Parathyroid adenoma (tissue), 2 donors: Measurements from ENCODE around the gene NHS.

Source experiments
- H2AFZ ChIP-seq: fragments of 300-600 bp; sonication (generic); one replicate; pipeline ENCODE4 v1.7.0; 2017; ENCODE audit warnings: antibody characterized with exemption, mild to moderate bottlenecking
- H3K27ac ChIP-seq: fragments of 300-600 bp; sonication (generic); one replicate; pipeline ENCODE4 v1.7.0; 2017
- H3K27me3 ChIP-seq: fragments of 300-600 bp; sonication (generic); one replicate; pipeline ENCODE4 v1.7.0; 2017; ENCODE audit warnings: low read length; ENCODE audit not compliant: control insufficient read depth, insufficient read depth
- H3K36me3 ChIP-seq: fragments of 300-600 bp; sonication (generic); one replicate; pipeline ENCODE4 v1.7.0; 2017; ENCODE audit warnings: low read length; ENCODE audit not compliant: control insufficient read depth, insufficient read depth
- H3K4me1 ChIP-seq: fragments of 300-600 bp; sonication (generic); one replicate; pipeline ENCODE4 v1.7.0; 2017; ENCODE audit warnings: control low read depth
- H3K4me2 ChIP-seq: fragments of 300-600 bp; sonication (generic); one replicate; pipeline ENCODE4 v1.7.0; 2017; ENCODE audit warnings: low read length
- H3K4me3 ChIP-seq: fragments of 300-600 bp; sonication (generic); one replicate; pipeline ENCODE4 v1.7.0; 2017; ENCODE audit warnings: low read depth, low read length
- H3K79me2 ChIP-seq: fragments of 300-600 bp; sonication (generic); one replicate; pipeline ENCODE4 v1.7.0; 2017; ENCODE audit warnings: control low read depth
- H3K9ac ChIP-seq: fragments of 300-600 bp; sonication (generic); one replicate; pipeline ENCODE4 v1.7.0; 2017; ENCODE audit warnings: mild to moderate bottlenecking
- H3K9me3 ChIP-seq: fragments of 300-600 bp; sonication (generic); one replicate; pipeline ENCODE4 v1.7.0; 2017; ENCODE audit warnings: low read length; ENCODE audit not compliant: control insufficient read depth
- CTCF ChIP-seq: fragments of 300-600 bp; sonication (generic); IDR thresholded peaks from one replicate; pipeline ENCODE4 v1.7.0; 2017; ENCODE audit warnings: antibody characterized with exemption, mild to moderate bottlenecking
- donor health status: primary hyperparathyroidism.

NHS gene

GRCh38 chrX:17587366-17587765, 212.4 kb downstream of the NHS start:
- H2AFZ ChIP-seq = no peak overlapping the region
- H3K27ac ChIP-seq = no peak overlapping the region
- no peaks in the 10 kb centered on the region for H3K4me1 ChIP-seq
- TF ChIP-seq CTCF = no peak
- no peaks in the 10 kb centered on the region for H3K79me2 ChIP-seq
- no peaks in the 10 kb centered on the region for H3K9me3 ChIP-seq
- H3K4me3 ChIP-seq = no peak overlapping the region
- H3K27me3 ChIP-seq = no peaks in the 10 kb centered on the region
- no peaks in the 10 kb centered on the region for H3K36me3 ChIP-seq
- no peak overlapping the region for H3K4me2 ChIP-seq
- no peak overlapping the region for H3K9ac ChIP-seq

DNA sequence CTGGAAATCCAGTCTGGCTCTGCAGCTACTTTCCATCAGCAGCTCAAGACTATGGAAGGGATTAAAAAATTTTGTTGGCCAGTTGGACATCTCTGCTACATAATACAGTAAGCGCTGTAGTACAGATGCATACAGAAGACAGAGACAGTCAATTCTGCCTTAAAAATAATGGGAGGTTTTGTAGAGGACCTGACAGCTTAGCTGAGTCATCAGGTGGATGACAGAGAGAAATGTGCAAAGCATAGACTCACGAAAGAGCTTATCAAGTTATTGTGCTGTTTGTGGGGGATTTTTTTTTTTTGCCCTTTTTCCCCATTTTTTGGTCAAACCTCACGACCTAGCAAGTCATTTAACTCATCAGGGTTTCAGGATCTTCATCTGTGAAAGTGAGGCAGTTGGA, 213.3 kb downstream of the NHS start:
- H3K4me2 ChIP-seq = no peak overlapping the region

GRCh38 chrX:17590892-17591740, 216.1 kb downstream of the NHS start:
- TF ChIP-seq CTCF = peak; percentile 63
- Histone ChIP-seq H3K9me3 (no peaks in the 10 kb centered on the region), H3K4me1 (no peaks in the 10 kb centered on the region), H3K27me3 (no peaks in the 10 kb centered on the region), H3K4me2 (no peak overlapping the region), H3K4me3 (no peak overlapping the region), H3K79me2 (no peaks in the 10 kb centered on the region), H2AFZ (no peak overlapping the region), H3K27ac (no peak overlapping the region), H3K36me3 (no peaks in the 10 kb centered on the region), H3K9ac (no peak overlapping the region)

More for the DNA sequence above, 213.3 kb downstream of the NHS start:
- no peak overlapping the region for H3K9ac ChIP-seq
- H3K36me3 ChIP-seq = no peaks in the 10 kb centered on the region
- no peak overlapping the region for H3K4me3 ChIP-seq
- no peak overlapping the region for H3K27ac ChIP-seq
- no peak for TF ChIP-seq CTCF
- no peaks in the 10 kb centered on the region for H3K4me1 ChIP-seq
- H3K9me3 ChIP-seq = no peaks in the 10 kb centered on the region
- no peaks in the 10 kb centered on the region for H3K27me3 ChIP-seq
- no peak overlapping the region for H2AFZ ChIP-seq
- H3K79me2 ChIP-seq = no peaks in the 10 kb centered on the region

GRCh38 chrX:17591741-17592110, 216.7 kb downstream of the NHS start:
- Histone ChIP-seq H3K36me3 (no peaks in the 10 kb centered on the region), H3K9ac (no peak overlapping the region), H3K27me3 (no peaks in the 10 kb centered on the region), H2AFZ (no peak overlapping the region), H3K79me2 (no peaks in the 10 kb centered on the region), H3K27ac (no peak overlapping the region), H3K9me3 (no peaks in the 10 kb centered on the region), H3K4me2 (no peak overlapping the region), H3K4me3 (no peak overlapping the region), H3K4me1 (no peaks in the 10 kb centered on the region)
- no peak for TF ChIP-seq CTCF

- H3K36me3 ChIP-seq = no peaks in the 10 kb centered on the region
- no peaks in the 10 kb centered on the region for H3K27me3 ChIP-seq
- H3K79me2 ChIP-seq = no peaks in the 10 kb centered on the region
- no peak for TF ChIP-seq CTCF
- no peaks in the 10 kb centered on the region for H3K4me1 ChIP-seq
- H3K4me3 ChIP-seq = no peak overlapping the region
- no peak overlapping the region for H3K9ac ChIP-seq
- no peak overlapping the region for H3K4me2 ChIP-seq
- H3K9me3 ChIP-seq = no peaks in the 10 kb centered on the region
- no peak overlapping the region for H3K27ac ChIP-seq
- H2AFZ ChIP-seq = no peak overlapping the region
These were observed 217.1 kb downstream of the NHS start for GRCh38 chrX:17592117-17592516.
